NCI-H1105 (cell line): ENCODE measurements around the gene C1orf159.
"Not testable (repeated sequence)": the region's sequence is repeated elsewhere in the genome, so short reads cannot be mapped to it uniquely, and the experiment has no call there.

Experiments
- DNase-seq: peaks from one replicate; lab custom pipeline; 2025; lab: John Stamatoyannopoulos, UW

C1orf159 gene

GRCh38 chr1:1081311-1082238 lies 34.3 kb downstream of the C1orf159 start:
- DNase-seq, result no peak

- no peak for DNase-seq
These were observed 35.0 kb downstream of the C1orf159 start for GRCh38 chr1:1080951-1081310.

GRCh38 chr1:1080122-1080757 lies 35.6 kb downstream of the C1orf159 start:
- DNase-seq, result peak; percentile 71

- DNase-seq, result peak; percentile 46
These were observed 36.3 kb downstream of the C1orf159 start for GRCh38 chr1:1079408-1080121.

- DNase-seq, result not testable (repeated sequence)
These were observed 38.5 kb downstream of the C1orf159 start for GRCh38 chr1:1077396-1077795.

- no peak for DNase-seq
These were observed 40.5 kb downstream of the C1orf159 start for GRCh38 chr1:1075148-1075935.

- no peak for DNase-seq
These were observed 41.2 kb downstream of the C1orf159 start for GRCh38 chr1:1074631-1075147.

- no peak for DNase-seq
These were observed 41.9 kb downstream of the C1orf159 start, which contains the start of gene RNF223 for GRCh38 chr1:1073743-1074587. Gene RNF223 (minus strand): TSS chr1:1074306. CDS start chr1:1072566, 1,740 bp downstream.

GRCh38 chr1:1072849-1073742 lies 42.8 kb downstream of the C1orf159 start:
- DNase-seq, result no peak

- no peak for DNase-seq
These were observed 43.5 kb downstream of the C1orf159 start for GRCh38 chr1:1072299-1072848.

- no peak for DNase-seq
These were observed 44.2 kb downstream of the C1orf159 start for GRCh38 chr1:1071486-1072298.

GRCh38 chr1:1069711-1070676 lies 45.9 kb downstream of the C1orf159 start:
- no peak for DNase-seq

- peak; percentile 67 for DNase-seq
These were observed 46.7 kb downstream of the C1orf159 start for GRCh38 chr1:1069056-1069710.

GRCh38 chr1:1068517-1069055 lies 47.3 kb downstream of the C1orf159 start:
- DNase-seq, result peak; percentile 48

GRCh38 chr1:1067860-1068516 lies 47.9 kb downstream of the C1orf159 start:
- no peak for DNase-seq
